Measurements from ENCODE around the gene SYT17.

Gene SYT17, protein sequence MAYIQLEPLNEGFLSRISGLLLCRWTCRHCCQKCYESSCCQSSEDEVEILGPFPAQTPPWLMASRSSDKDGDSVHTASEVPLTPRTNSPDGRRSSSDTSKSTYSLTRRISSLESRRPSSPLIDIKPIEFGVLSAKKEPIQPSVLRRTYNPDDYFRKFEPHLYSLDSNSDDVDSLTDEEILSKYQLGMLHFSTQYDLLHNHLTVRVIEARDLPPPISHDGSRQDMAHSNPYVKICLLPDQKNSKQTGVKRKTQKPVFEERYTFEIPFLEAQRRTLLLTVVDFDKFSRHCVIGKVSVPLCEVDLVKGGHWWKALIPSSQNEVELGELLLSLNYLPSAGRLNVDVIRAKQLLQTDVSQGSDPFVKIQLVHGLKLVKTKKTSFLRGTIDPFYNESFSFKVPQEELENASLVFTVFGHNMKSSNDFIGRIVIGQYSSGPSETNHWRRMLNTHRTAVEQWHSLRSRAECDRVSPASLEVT

DNA sequence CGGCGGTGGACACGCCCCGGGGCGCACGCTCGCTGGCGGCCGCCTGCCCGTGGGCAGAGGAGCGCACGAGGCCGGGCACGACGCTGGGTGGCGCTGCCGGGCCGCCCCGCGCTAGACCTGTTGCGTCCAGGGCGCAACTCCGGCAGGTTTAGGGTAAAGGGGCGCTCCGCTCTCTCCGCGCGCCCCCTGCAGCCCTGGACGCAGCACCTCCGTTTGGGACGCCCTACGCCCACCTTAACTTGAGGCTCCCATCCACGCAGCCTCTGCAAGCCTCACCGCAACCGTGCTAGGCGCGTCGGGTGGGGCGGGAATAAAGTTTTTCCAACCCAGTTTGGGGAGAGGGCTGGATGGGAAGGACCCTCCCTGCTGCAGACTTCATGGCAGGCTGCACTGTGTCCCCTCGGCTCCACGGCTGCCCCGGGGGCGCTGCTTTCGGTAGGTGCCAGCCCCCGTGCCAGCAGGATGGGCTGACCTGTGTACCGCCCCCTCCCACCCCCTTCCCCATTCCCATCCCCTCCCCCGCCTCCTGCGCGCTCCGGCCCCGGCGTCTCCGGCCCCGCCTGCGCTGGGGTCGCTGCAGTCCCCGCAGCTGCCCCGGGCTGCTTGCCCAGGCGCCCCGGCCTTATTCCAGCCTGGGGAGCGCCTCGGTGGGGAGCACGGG lies at the start of gene SYT17:
SYT17 (plus strand) TSS at position 531 of the 661 bp plus-strand sequence. CDS start 407 bp downstream, outside the sequence.
- DNase-seq, result no peak

DNA sequence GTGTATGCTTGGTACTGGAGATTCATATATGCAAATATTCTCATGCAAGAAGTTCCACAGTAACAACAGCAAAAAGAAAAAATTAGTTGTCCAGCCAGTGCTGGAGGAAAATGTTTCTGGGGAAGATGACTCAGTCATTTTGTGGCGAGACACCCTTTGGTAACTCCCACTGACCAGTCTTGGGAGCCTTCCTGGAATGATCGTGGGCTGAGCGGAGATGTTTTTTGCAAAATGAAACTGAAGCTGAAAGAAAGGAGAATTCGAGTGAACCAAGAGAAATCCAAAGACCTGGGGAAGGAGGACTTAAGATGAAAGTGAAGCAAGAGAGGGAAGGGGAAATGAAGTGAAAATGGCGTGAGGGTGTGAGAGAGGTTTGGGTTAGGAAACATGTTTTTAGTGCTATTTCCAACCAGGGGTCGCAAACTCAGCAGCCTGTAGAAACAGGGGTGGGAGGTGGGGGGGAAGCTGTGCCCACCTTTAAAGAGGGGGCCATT lies 49.1 kb upstream of the SYT17 start:
- DNase-seq, result no peak

DNA sequence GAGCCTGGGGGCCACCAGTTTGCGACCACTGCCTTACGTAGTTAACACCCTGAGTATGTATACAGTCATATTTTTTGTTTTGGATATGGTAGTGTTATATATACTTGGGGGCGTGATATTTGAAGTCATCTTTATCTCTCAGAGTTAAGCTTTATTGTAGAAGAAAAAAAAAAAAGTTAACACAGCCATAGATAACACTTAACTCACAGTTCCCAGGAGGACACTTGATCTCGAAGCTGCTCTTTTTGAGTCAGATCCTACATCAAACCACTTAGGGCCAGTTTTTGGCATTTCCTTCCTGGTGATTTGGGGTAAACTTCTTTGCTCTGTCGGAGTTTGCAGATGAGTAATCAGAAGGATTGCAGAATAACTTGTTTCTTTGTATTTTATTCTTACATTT lies 48.5 kb upstream of the SYT17 start:
- DNase-seq, result no peak

DNA sequence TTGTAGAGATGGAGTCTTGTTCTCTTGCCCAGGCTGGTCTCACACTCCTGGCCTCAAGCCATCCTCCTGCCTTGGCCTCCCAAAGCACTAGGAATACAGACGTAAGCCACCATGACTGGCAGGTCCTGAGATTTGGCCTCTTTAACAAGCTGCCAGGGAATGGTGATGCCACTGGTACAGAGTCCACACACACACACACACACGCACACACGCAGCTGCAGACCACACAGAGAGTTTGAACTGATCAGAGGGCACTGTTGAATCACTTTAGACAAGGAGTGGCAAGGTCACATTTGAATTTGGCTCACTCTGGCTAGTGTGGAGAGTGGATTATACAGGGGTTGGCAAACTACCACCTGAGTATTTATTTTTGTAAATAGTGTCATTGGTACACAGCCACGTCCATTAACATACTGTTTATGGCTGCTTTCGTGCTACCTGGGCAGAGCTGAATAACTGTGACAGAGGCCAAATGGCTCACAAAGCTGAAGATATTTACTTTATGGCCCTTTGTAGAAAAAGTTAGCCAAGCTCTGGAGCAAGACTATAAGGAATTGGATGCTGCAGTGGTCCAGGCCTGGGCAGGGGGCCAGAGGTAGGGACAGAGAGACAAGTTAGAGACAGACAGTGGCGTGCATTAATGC lies 44.4 kb upstream of the SYT17 start:
- no peak for DNase-seq

DNA sequence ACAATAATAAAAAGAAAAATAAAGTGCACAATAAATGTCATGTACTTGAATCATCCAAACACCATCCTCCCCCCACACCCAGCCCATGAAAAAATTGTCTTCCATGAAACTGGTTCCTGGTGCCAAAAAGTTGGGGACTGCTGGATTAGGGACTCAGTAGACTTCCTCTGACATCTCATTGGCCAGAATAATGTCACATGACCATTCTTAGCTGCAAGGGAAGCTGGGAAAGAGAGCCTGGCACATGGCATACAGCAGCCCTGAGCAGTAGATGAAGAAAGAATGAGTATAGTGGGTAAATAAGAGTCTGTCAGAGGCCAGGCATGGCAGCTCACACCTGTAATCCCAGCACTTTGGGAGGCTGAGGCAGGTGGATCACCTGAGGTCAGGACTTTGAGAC lies 41.7 kb upstream of the SYT17 start:
- no peak for DNase-seq

DNA sequence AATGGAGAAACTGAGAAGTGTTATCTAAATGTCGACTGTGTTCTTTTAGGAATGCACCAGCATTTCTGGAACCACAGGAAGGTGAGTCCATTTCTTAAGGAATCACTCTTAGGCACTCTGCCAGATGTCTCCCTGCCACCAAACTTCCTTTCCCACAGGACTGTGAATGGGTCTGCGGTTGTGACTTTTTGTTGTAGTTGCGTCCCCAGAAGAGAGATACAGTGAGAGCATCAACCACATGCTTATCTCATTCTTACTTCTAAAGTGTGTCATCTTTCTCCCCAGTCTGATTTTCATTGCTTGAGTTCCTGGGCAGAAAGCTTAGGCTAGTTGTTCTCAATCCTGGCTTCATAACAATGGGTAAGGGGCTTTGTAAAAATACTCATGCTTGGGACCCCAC lies 40.8 kb upstream of the SYT17 start:
- no peak for DNase-seq

DNA sequence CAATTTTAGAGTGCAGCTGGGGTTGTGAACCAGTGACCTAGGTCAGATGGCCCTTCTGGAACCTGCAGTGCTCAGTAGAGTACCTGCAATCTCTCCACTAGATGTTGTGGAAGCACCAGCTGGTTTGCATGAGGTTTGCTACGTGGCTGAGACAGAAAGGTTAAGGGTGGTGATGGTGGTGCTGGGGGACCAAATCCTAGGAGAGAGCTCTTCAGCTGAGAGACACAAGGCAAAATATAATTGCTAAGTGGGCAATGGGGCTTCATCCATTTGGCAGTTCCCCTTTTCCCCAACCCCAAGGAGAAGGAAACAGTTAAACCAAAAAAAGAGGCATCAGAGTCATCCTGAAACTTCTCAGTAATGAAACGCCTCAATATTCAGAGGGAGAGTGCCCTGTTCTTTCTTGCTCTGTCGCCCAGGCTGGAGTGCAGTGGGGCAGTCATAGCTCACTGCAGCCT lies 40.3 kb upstream of the SYT17 start:
- DNase-seq, result no peak

DNA sequence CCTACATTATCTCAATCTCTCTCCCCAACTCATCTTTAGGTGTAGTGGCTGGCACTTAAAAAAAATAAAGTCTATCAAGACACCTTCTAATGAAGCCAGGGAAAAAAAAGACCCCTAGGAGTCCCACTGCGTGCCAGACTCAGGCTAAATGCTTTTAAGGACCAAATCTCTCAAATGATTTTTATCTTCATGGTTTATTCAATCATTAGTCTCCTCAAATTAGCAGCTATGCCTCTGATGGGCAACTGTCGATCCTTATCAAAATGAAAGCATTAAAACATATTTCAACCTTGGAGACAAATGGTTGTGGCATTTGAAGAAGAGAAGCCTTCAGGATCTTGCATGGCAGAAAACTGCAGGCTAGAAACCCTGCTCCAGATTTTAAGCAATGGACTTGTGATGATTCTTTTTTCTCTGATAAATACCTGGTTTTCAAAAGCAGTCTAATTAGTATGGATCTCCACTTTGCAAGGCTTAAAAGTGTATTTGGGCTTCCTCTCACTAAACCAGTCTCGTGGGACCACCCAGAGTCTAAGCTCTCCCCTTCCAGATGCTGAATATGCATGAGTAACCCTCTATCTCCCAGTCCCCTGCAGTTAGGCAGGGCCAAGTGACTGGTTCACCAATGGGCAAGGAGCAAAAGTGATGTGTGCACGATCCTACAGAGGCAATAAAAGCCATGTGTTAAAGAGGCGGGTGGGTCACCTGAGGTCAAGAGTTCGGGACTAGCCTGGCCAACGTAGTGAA lies 39.4 kb upstream of the SYT17 start:
- DNase-seq, result no peak

DNA sequence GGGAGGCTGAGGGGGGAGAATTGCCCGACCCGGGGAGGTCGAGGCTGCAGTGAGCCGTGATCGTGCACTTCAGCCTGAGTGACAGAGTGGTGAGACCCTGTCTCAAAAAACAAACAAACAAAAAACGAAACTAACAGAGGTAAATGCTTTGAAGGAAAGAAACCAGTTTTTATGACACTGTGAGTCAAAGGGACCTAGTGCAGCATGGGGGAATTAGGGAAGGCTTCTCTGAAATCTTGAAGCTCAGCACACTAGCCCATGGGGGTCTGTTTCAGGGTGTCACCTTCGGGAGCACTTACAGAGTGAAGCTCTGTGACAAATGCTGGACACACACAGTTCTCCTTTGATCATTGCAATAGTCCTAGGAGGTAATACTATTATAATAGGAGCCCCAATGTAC lies 37.7 kb upstream of the SYT17 start:
- DNase-seq, result no peak

DNA sequence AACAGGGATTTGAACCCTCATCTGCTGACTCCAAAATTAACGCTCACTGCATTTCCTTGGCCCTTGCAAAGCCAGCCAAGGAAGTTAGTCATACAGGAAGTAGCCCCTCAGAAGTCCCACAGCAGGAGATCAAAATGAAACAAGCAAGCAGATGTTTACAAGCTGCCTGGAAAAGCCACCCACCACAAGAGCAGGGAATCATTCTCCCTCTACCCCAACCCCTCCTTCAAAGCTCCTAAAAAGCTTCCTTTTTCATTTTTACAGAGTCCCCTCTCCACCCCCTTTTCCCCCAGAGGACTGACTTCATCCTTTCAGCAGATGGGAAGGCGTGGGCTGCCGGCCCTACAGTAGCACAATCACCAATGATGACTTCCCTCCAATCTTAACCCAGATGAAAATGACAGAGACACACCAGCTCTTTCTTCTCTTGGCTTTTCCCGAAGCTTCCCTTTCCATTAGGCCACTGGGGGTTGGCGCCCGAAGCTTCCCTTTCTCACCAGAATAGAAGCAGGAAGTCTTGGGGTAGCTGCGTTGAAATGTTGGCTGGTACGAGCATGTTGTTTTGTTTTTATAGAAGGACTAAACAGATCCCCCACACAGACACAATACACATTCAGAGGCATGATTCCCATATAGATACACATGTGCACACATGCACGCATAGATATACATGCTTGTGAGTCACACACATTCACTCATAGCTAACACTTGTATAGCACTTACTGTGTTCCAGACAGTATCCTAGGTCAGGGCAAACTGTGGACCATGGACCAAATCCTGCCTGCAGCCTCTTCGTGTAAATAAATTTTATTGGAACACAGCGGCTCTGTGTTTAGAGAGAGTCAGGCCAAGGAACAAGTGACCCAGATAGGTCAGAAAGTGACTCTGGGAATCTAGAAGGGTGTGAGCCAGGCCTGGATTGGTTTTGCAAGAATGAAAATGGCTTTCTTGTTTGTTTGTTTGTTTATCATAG lies 36.9 kb upstream of the SYT17 start:
- DNase-seq, result no peak

DNA sequence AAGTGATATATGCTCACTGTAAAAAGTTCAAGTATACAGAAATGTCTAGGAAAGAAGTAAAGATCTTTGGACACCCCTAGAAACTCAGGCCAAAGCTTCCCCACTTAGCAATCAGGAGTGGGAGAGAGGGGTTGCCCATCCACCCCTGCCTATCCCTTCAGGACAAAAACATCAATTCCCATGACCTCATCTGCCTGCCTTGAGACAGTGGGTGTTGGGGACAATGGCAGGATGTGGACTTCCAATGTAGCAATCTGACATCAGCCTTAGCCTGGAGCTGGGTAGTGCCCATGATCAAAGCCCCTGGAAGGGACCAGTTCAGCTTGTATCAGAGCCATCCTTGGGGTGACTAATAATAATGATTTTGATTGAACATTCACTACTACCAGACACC lies 36.2 kb upstream of the SYT17 start:
- no peak for DNase-seq

DNA sequence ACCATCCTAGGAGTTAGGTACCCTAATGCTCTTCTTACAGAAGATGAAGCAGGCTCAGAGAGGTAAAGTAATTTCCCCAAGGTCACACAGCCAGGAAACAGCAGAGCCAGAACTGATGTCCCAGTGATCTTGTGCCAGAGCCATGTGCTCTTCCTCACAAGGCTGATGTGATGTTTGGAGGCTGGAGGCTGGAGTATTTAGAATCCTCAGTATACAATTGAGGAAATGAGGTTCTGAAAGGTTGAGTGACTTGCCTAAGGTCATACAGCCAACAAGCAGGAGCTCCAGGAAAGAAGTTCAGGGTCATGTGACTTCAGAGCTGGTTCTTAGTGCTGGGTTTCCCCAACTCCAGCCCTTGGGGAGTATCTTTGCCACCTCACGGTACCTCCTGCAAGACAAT lies 35.8 kb upstream of the SYT17 start:
- no peak for DNase-seq

DNA sequence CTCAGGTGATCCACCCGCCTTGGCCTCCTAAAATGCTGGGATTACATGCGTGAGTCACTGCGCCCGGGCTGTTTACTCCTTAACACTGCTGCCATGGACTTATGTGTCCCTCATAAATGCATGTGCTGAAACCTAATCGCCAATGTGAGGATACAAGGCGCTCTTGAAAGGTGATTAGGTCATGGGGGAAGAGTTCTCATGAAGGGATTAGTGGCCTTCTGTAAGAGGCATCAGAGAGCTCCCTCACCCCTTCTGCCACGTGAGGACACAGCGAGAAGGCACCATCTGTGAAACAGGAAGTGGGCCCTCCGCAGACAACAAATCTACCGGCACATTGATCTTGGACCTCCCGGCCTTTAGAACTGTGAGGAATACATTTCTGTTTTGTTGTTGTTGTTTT lies 35.1 kb upstream of the SYT17 start:
- no peak for DNase-seq

DNA sequence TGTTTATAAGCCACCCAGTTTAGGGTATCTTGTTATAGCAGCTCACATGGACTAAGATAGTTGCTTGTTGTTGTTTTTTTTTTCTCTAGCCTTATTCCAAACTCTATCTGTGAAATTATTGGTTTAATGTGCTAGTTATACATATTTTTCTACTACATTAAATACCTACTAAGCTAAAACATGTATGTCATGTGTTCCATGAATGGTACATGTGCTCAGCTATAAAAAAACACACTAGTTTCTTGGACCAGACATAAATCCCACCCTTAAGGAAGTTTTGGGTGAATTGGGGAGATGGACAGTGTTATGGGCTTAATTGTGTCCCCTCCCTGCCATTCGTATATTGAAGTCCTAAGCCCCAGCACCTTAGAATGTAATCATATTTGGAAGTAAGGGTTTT lies 34.4 kb upstream of the SYT17 start:
- no peak for DNase-seq

DNA sequence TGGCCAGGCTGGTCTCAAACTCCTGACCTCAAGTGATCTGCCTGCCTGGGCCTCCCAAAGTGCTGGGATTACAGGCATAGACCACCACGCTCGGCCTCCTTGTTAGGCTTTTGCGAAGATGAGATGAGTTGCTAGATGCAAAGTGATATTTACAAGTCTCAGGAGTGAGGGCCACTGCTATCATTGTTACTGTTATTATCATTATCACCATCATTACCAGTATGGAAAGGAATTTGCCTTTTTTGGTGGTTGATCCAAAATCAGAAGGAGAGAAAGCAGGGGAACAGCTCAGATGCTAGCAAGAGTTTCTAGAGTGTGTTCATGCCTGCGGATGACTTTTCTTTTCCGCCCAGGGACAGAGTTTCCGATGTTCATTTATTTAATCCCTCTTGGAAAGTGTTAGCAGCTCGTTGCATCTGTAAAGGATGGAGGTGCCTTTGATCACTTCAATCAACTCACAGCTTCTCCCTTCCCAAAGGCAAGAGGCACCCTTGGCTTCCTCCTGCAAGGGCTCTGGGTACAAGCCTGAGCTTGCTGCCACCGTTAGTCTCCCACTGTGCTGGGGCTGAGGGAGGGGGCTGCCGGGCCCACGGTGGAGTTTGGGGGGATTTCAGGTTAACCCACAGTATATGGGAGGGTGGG lies 32.7 kb upstream of the SYT17 start:
- DNase-seq, result no peak

DNA sequence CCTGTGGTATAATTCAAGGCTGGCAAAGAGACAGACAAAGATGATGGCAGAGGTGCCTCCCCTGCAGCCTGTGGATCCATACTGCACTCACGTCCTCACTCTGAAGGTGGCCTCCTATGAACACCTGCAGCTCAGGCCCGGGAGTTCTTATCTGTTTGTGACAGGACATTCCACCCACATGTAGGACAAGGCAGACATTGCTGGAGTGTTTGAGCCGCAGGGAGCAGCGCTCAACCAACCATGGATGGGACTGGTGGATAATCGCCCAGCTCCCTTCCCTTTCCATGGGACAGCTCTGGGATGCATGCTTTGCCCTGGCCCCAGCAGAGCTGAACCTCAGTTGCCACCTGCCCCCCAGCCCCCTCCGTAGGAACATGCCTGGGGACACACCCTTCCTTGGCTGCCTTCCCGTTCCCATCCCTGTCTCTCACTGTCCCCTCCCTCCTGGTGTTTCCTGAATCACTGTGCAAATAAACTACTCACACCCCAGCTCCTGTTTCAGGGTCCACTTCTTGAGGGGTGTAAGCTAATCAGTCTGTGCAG lies 32.1 kb upstream of the SYT17 start:
- no peak for DNase-seq

DNA sequence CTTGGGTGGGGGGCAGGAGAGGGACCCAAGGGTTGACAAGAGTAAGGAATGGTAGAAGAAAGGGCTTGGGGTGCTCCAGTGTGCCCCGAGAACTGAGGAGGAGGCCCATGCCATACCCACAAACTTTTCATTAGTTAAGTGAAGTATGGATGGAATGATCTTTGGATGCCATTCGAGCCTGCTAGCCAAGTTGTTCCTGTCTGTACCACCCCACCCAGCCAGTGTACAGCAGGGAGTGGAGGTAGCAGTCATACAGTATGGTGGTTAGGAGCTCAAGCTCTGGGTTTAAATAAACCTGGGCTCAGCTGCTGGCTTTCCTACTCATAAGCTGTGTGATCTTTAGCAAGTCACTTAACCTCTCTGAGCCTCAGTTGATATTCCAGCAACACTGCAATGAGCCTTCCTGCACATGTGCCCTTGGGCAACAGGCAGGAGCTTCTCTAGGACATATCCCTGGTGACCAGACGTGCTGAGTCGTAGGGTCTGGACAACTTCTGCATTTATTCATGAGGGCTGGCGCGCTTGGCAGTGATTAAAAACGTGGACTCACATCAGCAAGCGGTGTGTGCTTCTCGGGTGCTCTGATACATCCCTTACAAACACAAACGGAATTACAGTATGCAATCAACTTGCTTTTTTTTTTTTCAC lies 31.4 kb upstream of the SYT17 start:
- no peak for DNase-seq

DNA sequence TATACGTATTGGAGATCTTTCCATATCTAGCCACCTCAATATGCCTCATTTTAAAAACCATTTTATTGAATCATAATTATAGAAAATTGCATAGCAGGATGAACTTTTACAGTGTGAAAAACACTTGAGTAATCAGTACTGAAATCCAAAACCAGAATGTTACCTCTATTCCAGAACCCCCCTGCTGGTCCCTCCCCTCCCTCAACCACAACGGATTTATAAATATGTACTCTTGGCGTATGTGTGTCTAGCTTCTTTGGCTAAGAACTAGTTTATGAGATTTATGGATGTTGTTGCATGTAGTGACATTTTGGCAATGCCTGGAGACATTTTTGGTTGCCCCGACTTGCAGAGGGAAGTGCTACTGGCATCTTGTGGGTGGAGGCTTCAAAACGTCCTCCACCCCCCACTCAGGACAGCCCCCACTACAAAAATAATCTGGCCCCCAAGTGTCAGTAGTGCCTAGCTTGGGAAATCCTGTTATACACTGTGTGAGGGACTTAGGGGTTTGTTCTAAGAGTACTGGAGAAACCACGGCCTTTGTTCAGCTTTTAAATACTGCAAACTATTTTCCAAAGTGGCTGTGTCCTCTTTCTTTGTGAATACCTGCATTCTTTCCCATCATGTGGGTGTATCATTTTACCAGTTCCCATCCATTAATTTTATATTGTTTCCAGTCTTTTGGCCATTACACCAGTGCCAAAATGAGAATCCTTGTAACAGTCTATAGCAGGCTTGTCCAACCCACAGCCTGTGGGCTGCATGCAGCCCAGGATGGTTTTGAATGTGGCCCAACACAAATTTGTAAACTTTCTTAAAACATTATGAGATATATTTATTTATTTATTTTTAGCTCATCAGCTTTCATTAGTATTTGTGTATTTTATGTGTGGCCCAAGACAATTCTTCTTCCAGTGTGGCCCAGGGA lies 30.6 kb upstream of the SYT17 start:
- no peak for DNase-seq

DNA sequence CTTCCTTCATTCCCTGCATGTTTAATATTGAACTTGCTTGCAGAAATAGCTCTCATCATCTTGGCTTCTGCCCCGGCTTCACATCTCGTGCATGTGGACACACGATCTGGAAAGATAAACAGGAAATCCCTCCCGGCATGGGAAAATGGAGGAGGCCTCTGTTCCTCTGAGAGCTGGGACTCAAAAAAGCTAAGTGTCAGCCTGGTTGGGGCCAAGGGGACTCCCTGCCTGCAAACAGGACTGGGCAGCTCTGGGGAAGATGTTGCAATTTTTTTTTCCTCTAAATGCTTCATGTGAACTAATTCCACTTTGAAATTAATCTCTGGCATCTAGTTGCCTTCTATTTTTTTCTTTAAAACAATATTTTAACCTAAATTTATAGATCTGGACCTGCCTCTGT lies 29.4 kb upstream of the SYT17 start:
- DNase-seq, result no peak

Data from NCI-H526 treated with DMSO at 0.1 percent for 48 hours (cell line).